Mesothelial cell of epicardium (in vitro differentiated cells): ENCODE data around the gene KCNN3. TPM values are rescaled to one million over a fixed set of nuclear protein-coding genes. Genes with fewer than 3 reads are reported as not detected.
"Not testable (repeated sequence)": the region's sequence is repeated elsewhere in the genome, so short reads cannot be mapped to it uniquely, and the experiment has no call there.

Experiments used
- DNase-seq, 2 experiments: peaks; one replicate each; pipeline ENCODE4 v3.0.0; 2021; ENCODE audit warnings: low spot score in 2 of 2; ENCODE audit not compliant: unreplicated experiment in 2 of 2
- H3K27ac Mint-ChIP-seq: 2 replicates; pipeline ENCODE4 v1.8.0; 2021; ENCODE audit warnings: mixed read lengths
- H3K27me3 Mint-ChIP-seq: 2 replicates; pipeline ENCODE4 v1.8.0; 2021; ENCODE audit warnings: low read depth, mixed read lengths
- H3K36me3 Mint-ChIP-seq: 2 replicates; pipeline ENCODE4 v1.8.0; 2021; ENCODE audit warnings: mixed read lengths
- H3K4me1 Mint-ChIP-seq: 2 replicates; pipeline ENCODE4 v1.8.0; 2021; ENCODE audit warnings: mixed read lengths
- H3K4me3 Mint-ChIP-seq: 2 replicates; pipeline ENCODE4 v1.8.0; 2021; ENCODE audit warnings: mild to moderate bottlenecking, moderate library complexity, mixed read lengths
- H3K9me3 Mint-ChIP-seq: 2 replicates; pipeline ENCODE4 v1.8.0; 2021; ENCODE audit warnings: mixed read lengths
- total RNA-seq: library from RNA; stranded (reverse); gene quantifications from 3 replicates; pipeline ENCODE4 v1.2.1, GENCODE V29; 2021
- TF ChIP-seq, protein P1 (sequence below): fragments of 200-600 bp; sonication (generic); IDR thresholded peaks from one replicate; pipeline ENCODE4 v1.5.0; 2021; ENCODE audit warnings: antibody characterized with exemption; ENCODE audit not compliant: unreplicated experiment

Gene KCNN3
- total RNA-seq, 1 donor from 2014 or later, result 1.2 TPM

GRCh38 chr1:154908937-154909336 lies 38.9 kb upstream of the KCNN3 start:
- Mint-ChIP-seq H3K36me3 (no peaks in the 10 kb centered on the region), H3K9me3 (peaks cover 25% of the 10 kb centered on the region)

DNA sequence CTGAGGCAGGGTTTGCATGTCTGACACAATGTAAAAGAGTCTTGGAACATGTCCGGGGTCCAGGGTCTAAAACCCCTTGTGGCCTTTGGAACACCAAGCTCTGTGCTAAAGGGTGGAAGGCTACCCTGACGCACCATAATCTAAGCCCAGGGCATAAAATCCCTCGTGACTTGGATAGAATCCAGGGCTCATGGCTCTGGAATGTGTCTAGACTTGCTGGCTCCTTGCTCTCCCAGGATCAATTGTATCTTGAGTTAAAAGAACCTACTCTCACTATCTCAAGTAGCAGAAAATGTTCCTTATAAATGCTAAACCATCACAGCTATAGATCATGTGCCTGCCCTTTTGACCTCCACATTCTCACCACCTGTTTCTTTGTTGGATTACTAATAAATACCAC lies 38.0 kb upstream of the KCNN3 start:
- not testable (repeated sequence) for H3K4me1 Mint-ChIP-seq, H3K36me3 Mint-ChIP-seq, H3K27me3 Mint-ChIP-seq, H3K27ac Mint-ChIP-seq, H3K4me3 Mint-ChIP-seq, DNase-seq
- H3K9me3 Mint-ChIP-seq, result peaks cover 25% of the 10 kb centered on the region

More at GRCh38 chr1:154908937-154909336, 38.9 kb upstream of the KCNN3 start:
- no peak overlapping the region for H3K27ac Mint-ChIP-seq
- no peak for DNase-seq
- no peak overlapping the region for H3K4me3 Mint-ChIP-seq
- H3K27me3 Mint-ChIP-seq, result no peaks in the 10 kb centered on the region
- H3K4me1 Mint-ChIP-seq, result no peaks in the 10 kb centered on the region
- TF ChIP-seq, protein P1, sequence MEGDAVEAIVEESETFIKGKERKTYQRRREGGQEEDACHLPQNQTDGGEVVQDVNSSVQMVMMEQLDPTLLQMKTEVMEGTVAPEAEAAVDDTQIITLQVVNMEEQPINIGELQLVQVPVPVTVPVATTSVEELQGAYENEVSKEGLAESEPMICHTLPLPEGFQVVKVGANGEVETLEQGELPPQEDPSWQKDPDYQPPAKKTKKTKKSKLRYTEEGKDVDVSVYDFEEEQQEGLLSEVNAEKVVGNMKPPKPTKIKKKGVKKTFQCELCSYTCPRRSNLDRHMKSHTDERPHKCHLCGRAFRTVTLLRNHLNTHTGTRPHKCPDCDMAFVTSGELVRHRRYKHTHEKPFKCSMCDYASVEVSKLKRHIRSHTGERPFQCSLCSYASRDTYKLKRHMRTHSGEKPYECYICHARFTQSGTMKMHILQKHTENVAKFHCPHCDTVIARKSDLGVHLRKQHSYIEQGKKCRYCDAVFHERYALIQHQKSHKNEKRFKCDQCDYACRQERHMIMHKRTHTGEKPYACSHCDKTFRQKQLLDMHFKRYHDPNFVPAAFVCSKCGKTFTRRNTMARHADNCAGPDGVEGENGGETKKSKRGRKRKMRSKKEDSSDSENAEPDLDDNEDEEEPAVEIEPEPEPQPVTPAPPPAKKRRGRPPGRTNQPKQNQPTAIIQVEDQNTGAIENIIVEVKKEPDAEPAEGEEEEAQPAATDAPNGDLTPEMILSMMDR, result no peak

DNA sequence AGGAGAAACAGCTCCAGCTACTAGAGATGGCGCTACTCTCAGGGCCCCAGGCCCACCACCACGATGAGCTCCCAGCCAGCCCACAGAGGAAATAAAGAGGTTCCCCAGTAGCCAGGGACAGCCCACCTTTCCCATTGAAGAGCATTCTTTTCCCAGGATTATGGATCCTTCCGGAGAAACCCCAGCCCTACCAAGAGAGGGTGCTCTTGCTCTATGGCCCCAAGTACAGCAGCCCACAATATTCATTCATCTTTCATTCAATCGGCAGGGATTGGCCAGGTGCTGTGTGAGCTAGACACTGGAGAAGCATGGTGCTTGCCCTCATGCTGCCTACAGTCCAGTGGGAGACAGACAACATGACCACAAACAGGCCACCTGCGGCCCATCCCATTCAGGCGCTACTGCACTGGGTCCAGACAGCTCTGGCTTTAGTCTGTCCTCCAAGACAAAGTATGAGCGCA lies 36.6 kb upstream of the KCNN3 start:
- Mint-ChIP-seq H3K27me3 (no peaks in the 10 kb centered on the region), H3K4me3 (no peak overlapping the region), H3K36me3 (no peaks in the 10 kb centered on the region), H3K27ac (no peak overlapping the region), H3K9me3 (peaks cover 25% of the 10 kb centered on the region), H3K4me1 (no peaks in the 10 kb centered on the region)
- no peak for DNase-seq
- TF ChIP-seq, protein P1, result no peak

DNA sequence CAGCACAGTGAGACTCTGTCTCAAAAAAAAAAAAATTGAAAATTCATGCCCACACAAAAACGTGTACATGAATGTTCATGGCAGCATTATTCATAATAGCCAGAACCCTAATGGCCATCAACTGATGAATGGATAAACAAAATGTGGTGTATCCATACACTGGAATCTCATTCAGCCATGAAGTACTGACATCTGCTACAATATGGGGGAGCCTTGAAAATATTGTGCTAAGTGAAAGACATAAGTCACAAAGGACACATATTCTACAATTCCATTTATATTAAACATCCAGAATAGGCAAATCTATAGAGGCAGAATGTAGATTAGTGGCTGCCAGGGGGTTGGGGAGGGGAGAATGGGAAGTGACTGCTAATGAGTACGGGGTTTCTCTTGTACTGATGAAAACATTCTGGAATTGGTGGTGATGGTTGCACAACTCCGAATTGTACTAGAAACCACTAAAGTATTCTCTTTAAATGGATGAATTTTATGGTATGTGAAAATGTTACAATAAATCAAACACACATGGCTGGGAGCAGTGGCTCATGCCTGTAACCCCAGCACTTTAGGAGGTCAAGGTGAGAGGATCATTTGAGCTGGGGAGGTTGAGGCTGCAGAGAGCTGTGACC lies 33.0 kb upstream of the KCNN3 start:
- Mint-ChIP-seq H3K27me3 (peaks cover 2% of the 10 kb centered on the region), H3K9me3 (peaks cover 10% of the 10 kb centered on the region), H3K27ac (no peak overlapping the region), H3K4me1 (no peaks in the 10 kb centered on the region), H3K4me3 (no peak overlapping the region), H3K36me3 (no peaks in the 10 kb centered on the region)
- TF ChIP-seq, protein P1, result no peak
- no peak for DNase-seq

DNA sequence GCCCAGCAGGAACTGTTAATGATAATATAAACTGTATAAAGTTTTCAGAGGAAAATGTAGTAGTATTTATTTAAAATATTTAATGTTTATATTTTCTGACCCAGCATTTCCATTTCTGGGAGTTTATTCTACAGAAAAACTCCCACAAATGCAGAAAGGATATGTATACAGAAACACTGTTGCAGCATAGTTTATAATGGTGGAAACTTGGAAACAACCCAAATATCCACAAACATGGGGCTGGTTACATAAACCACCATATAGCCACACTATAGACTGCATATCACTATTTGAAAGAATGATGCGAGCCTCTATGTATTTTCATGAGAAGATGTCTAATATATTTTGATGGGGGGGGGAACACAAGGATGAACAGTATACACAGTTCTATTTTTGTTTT lies 31.5 kb upstream of the KCNN3 start:
- H3K36me3 Mint-ChIP-seq, result no peaks in the 10 kb centered on the region
- peaks cover 2% of the 10 kb centered on the region for H3K27me3 Mint-ChIP-seq
- no peak for DNase-seq
- H3K4me1 Mint-ChIP-seq, result no peaks in the 10 kb centered on the region
- H3K4me3 Mint-ChIP-seq, result no peak overlapping the region
- H3K27ac Mint-ChIP-seq, result no peak overlapping the region
- TF ChIP-seq, protein P1, result no peak
- H3K9me3 Mint-ChIP-seq, result no peaks in the 10 kb centered on the region

DNA sequence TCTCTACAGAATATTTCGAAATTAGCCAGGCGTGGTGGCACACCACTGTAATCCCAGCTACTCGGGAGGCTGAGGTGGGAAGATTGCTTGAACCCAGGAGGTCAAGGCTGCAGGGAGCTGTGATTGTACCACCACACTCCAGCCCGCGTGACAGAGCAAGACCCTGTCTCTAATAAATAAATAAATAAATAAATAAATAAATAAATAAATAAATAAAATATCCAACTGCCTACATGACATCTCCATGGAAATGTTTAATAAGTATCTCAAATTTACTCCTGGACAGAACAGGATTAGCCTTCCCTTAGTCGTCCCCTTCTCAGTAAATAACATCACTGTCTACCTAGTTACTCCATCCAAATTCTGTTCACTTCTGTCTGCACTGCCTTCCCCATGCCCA lies 29.0 kb upstream of the KCNN3 start:
- H3K4me3 Mint-ChIP-seq, result no peak overlapping the region
- peaks cover 2% of the 10 kb centered on the region for H3K27me3 Mint-ChIP-seq
- H3K9me3 Mint-ChIP-seq, result no peaks in the 10 kb centered on the region
- no peaks in the 10 kb centered on the region for H3K36me3 Mint-ChIP-seq
- H3K27ac Mint-ChIP-seq, result no peak overlapping the region
- TF ChIP-seq, protein P1, result no peak
- H3K4me1 Mint-ChIP-seq, result no peaks in the 10 kb centered on the region
- DNase-seq, result no peak
